GM21737 (cell line): ENCODE measurements around the gene SCRG1.
A peak's percentile ranks its signal among the peaks of the same experiment; 100 is the strongest.

Experiments used
- ATAC-seq: cut with Tn5 transposase; IDR thresholded peaks from one replicate; pipeline ENCODE4 v1.9.1; 2021; ENCODE audit warnings: mild to moderate bottlenecking, moderate library complexity; ENCODE audit not compliant: unreplicated experiment

SCRG1 gene

DNA sequence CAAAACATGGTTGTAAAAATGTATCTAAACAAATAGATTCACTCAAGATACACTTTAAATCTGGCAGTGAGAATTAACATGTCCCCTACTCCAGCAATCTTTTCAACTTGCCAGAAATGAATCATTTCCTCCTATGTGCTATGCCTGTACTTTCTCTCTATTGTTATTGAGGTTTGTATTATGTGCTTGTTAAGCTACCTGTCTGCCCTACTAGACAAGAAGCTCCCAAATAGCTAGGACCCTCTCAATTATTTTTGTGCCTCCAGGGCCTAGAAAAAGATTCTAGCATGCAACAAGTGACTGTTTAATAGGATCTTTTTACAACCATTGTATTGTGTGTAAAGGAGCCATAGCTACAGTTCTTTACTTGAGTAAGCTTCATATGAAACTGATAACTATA is 31.6 kb downstream of the SCRG1 start:
- no peak for ATAC-seq

DNA sequence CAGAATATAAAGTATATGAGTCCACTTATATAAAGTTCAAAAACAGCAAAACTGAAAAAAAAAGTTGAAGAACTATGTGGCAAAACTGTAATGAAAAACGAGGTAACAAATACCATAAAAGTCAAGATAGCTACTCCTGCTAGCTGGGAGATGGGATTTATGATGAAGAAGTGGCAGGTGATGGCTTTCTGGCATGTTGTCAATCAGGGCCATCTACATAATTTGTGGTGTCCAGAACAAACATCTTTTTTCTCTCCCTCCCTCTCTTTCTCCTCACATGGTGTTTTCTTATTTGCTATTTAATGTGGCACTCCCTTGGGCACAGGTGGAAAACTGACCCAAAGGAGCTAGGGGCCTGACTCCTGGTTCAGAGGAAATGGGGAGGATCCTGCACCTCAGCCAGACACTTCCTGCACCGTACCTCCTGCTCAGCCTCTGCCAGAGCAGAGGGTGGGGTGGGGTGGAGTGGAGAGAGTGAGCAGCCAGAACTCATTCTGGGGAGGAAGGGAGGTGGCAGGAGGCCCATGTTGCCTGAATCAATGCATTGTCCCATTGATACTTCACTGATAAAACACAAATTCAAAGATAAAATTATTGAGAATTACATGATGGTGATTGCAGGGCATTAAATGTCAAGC is 33.4 kb downstream of the SCRG1 start:
- no peak for ATAC-seq

DNA sequence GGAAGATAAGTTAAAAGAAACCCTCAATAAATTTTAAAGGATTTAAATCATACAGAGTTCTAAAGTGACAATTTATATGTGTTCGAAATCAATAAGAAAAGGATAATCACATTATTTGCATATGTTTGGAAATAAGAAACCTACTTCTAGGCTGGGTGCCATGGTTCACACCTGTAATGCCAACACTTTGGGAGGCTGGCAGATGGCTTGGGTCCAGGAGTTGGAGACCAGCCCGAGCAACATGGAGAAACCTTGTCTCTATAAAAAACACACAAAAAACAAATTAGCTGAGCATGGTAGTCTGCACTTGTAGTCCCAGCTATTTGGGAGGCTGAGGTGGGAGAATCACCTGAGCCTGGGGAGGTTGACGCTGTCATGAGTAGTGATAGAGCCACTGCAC is 36.2 kb downstream of the SCRG1 start:
- no peak for ATAC-seq

DNA sequence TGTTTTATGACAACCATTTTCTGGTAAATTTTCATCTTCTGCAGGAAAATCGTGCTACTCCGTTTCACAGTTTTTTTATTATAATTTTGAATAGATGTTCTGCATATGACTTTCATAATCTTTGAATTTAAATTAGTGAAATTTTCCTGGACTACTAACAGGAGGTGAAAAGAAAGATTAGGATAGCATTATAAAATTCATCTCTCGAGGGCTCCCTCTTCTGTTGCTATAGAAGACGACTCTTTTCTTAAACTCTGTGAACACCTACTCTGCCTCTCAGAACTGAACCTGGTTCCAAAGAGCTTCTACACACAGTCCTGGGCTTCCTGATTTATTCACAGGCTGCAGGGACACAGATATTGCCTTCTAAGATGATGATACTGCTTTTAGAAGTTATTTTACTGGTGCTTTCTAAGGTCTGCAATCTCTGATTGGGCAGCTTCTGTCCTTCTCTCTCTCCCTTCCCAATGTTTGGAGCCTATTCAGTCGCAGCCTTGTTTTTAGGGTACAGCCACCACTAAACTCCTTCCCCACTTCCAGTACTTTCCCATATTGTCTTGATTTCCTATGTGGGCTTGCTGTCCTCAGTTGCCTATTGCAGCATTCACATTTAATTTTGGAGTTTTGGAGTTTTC is 38.2 kb downstream of the SCRG1 start:
- ATAC-seq: no peak

DNA sequence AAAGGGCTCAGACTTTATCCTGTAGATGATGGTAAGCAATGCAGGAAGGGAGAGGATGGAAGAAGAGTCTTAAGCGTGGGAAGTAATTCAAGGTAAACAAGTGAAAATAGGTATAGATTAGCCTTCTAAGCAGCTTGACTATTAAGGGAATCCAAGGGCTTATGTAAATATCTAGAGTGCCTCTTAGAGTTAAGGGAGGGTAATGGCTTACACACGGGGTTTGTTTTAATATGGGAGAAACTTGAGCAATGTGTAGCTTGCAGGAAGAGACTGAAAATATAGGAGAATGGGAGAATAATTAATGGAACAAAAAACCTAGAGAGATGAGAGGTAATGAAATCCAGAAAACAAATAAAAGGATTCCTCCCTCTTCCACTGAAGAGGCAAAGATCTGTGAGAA is 41.0 kb downstream of the SCRG1 start:
- no peak for ATAC-seq

DNA sequence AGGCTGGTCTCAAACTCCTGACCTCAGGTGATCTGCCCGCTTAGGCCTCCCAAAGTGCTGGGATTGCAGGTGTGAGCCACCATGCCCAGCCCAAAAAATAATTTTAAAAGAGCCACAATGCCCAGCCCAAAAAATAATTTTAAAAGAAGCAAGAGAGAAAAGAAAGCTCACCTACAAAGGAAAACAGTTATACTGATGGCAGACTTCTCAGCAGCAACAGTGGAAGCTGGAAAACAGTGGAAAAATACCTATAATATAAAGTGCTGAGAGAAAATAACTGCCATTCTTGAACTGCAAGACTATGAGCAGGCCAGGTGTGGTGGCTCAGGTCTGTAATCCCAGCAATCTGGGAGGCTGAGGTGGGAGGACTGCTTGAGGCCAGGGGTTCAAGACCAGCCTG is 51.4 kb downstream of the SCRG1 start:
- ATAC-seq: no peak

DNA sequence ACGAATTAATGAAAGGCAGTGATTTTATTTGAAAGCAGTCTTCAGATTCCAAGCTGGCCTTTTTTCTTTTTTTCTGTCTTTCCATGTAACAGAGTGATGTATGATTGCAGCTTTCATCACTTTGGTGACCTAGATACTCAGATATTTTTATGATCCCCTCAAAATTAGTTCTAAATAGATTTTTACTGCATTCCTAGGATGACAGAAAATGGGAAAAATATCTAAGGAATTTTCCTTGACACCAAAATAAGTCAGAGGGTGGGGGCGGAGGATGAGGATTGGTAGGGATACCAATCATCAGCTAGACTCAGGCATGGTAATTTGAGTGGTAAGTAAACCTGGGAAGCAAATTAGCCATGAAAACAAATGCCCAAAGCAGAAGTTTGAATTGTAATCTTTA is 52.8 kb downstream of the SCRG1 start:
- ATAC-seq: no peak

DNA sequence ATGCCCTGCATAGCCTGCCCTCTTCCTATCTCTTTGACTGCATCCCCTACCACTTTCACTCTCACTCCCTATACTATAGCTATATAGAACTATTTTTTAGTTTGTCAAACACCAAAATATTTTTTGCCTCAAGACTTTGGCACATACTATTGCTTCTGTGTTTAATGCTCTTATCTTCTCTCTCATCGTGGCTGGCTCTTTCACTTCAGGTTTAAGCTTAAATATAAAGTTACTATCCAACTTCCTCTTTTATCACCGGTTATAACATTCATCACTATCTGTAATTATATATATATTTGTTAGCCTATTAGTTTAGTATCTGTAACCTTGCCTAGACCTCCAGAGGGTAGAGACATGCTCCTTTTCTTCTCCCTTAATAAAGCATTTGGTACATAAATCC is 53.3 kb downstream of the SCRG1 start:
- no peak for ATAC-seq

DNA sequence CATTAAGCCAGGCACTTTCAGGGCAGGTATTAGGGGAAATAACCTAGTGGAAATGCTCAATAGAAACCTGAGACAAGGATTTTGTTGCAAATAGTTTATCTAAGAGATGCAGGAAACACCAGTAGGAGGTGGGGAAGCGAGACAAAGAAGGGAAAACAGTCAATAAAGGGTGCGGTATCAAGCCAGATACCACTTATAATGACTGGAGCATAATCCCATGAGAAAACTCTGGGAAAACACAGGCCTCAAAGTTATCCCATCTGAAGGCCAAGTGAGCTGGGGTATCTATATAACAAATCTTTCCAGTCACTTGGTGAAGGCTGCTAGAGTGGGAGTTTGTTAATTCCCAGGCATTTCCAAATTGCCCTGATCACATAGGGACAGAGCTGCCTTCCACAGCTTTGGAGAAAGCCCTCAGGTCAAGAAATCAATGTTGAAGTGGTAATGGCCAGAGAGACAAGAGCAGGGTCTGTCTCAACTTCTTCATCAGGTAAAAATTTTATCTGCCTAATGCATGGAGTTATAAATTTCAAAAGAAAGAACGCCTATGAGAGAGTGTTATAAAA is 55.0 kb downstream of the SCRG1 start:
- ATAC-seq: no peak

DNA sequence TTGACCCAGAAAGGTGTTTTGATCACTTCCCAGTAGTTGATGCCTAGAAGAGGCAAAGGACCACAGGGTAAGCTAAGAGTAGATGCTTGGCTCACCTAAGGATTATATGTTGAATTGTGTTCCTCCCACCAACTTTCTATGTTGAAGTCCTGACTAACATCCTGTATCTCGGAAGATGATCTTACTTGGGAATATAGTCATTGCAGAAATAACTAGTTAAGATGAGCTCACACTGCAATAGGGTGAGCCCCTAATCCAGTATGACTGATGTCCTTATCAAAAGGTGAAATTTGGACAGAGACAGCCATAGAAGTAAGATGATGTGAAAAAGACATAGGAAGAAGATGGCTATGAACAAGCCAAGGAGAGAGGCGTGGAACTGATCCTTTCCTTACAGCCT is 61.5 kb downstream of the SCRG1 start:
- no peak for ATAC-seq

DNA sequence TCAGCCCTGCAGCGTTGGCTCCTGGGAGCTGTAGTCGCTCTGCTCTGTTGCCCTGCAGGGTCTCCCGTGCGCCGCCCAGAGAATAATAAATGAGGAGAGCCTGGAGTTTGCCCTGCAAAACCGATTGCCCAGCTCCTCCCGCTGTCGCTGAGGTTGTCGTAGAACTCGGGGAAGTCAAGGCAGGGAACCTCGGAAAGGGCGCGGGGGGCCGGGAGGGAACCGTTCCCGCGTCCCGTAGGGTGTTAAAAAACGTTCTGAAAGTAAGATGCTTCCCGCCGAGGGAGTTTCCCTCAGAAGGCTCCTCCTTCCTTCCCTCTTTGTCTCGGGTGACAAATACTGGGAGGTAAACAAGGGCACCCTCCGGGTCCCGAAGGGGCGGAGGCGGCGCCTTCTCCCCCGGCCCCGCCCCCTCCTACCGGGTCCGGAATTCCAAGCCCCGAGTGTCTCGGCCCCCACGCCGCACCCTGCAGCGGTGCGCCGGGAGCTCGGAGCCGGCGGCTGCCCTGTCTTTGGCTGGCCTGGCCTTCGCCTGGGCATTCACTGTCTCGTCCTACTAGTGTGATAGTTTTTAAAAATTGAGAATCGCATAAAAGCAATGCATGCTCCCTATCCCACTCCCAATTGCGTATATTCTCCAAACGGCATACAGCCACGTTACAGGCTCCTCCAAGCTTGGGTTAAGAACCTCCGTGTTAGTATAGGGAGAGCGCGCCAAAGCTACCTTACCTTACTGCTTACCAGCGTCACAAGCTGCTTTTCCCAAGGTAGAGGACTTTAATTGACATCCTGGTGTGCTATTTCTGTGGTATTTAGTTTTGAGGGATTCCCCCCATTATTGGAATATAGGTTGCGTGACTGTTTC is 63.8 kb downstream of the SCRG1 start:
- ATAC-seq: peak; percentile 33
